A673 (cell line): ENCODE measurements around the gene CSGALNACT2. TPM values are rescaled to one million over a fixed set of nuclear protein-coding genes. Genes with fewer than 3 reads are reported as not detected.

Source experiments
- BruUV-seq: library from RNA; stranded (reverse); fragments of 400-500 nt; replicated peaks from 2 replicates; lab custom pipeline; 2021; lab: Mats Ljungman, UMichigan
- CTCF ChIA-PET: fragments of 300-600 bp; sonication (Branson Sonifier 250); formaldehyde crosslinking; loops from one replicate; lab custom pipeline; 2022; ENCODE audit warnings: antibody characterized with exemption; lab: Charles Lee
- POLR2A ChIA-PET: fragments of 300-600 bp; sonication (Branson Sonifier 250); formaldehyde crosslinking; loops from one replicate; lab custom pipeline; 2022; ENCODE audit warnings: antibody characterized with exemption; ENCODE audit not compliant: low non-redundant PET; lab: Charles Lee
- DNase-seq: peaks from one replicate; pipeline ENCODE4 v3.0.0-alpha.2; 2015; ENCODE audit warnings: low spot score
- H3K27ac ChIP-seq: fragments of 200-600 bp; sonication (generic); 2 replicates; pipeline ENCODE4 v1.5.1; 2016; ENCODE audit warnings: mixed run types, low read depth, mild to moderate bottlenecking, mixed read lengths, antibody characterized with exemption, low read length; ENCODE audit not compliant: poor library complexity, severe bottlenecking
- H3K27me3 ChIP-seq: fragments of 200-600 bp; sonication (generic); replicated peaks from 2 replicates; pipeline ENCODE4 v1.6.1; 2017; ENCODE audit warnings: mixed run types, low read depth, mild to moderate bottlenecking, mixed read lengths, antibody characterized with exemption, low read length; ENCODE audit not compliant: insufficient read depth, poor library complexity
- H3K36me3 ChIP-seq: fragments of 200-600 bp; sonication (generic); 2 replicates; pipeline ENCODE4 v1.6.1; 2016; ENCODE audit warnings: mixed run types, mild to moderate bottlenecking, mixed read lengths, antibody characterized with exemption, low read length; ENCODE audit not compliant: insufficient read depth, poor library complexity, severe bottlenecking
- H3K4me1 ChIP-seq: fragments of 200-600 bp; sonication (generic); 2 replicates; pipeline ENCODE4 v1.6.1; 2017; ENCODE audit warnings: mixed run types, mild to moderate bottlenecking, mixed read lengths, antibody characterized with exemption, low read length; ENCODE audit not compliant: insufficient read depth, poor library complexity, severe bottlenecking
- H3K4me3 ChIP-seq: fragments of 200-600 bp; sonication (generic); 2 replicates; pipeline ENCODE4 v1.5.1; 2016; ENCODE audit warnings: low read depth, mixed run types, mild to moderate bottlenecking, mixed read lengths, low read length; ENCODE audit not compliant: poor library complexity, severe bottlenecking
- H3K9me3 ChIP-seq: fragments of 200-600 bp; sonication (generic); 2 replicates; pipeline ENCODE4 v1.6.1; 2016; ENCODE audit warnings: mixed run types, low read depth, mild to moderate bottlenecking, mixed read lengths, antibody characterized with exemption, low read length; ENCODE audit not compliant: poor library complexity, severe bottlenecking
- CTCF ChIP-seq: fragments of 300-800, 200-600 bp; sonication (generic); conservative IDR thresholded peaks from 2 replicates; pipeline ENCODE4 v1.5.1; 2017; ENCODE audit warnings: low read depth, mild to moderate bottlenecking, antibody characterized with exemption, low read length, moderate library complexity, mixed read lengths
- EZH2 ChIP-seq: fragments of 200-600 bp; sonication (generic); IDR thresholded peaks from 2 replicates; pipeline ENCODE4 v1.6.1; 2017; ENCODE audit warnings: borderline replicate concordance, low read depth, mild to moderate bottlenecking, mixed read lengths, antibody characterized with exemption, low read length; ENCODE audit not compliant: poor library complexity, severe bottlenecking
- intact Hi-C: fragments of 100-400 bp; cut with micrococcal nuclease; formaldehyde crosslinking; loops from one replicate; pipeline ENCODE4 v1.10.0; 2022; ENCODE audit not compliant: unreplicated experiment
- total RNA-seq: library from RNA; stranded (reverse); gene quantifications from 2 replicates; pipeline ENCODE4 v1.2.3, GENCODE V29; 2021

The CSGALNACT2 gene
- total RNA-seq, 1 experiment from 2014 or later = 18.6 TPM

- no peak for DNase-seq
- Histone ChIP-seq H3K36me3 (no peaks in the 10 kb centered on the region), H3K4me1 (no peaks in the 10 kb centered on the region), H3K4me3 (no peak overlapping the region), H3K27me3 (no peaks in the 10 kb centered on the region), H3K27ac (no peak overlapping the region), H3K9me3 (no peaks in the 10 kb centered on the region)
- intact Hi-C loops = no loop called here
- ChIA-PET CTCF (no interaction called here), POLR2A (interaction anchor here (0.5 kb wide), 1 partner anchor 212 kb away, joined by 5 read pairs; no protein-coding TSS in a partner anchor)
- BruUV-seq = no TSS peak
- TF ChIP-seq CTCF (no peak), EZH2 (no peak)
These were observed 58.1 kb downstream of the CSGALNACT2 start for GRCh38 chr10:43196131-43196980.

- intact Hi-C loops = no loop called here
- DNase-seq = no peak
- Histone ChIP-seq H3K27me3 (no peaks in the 10 kb centered on the region), H3K27ac (no peak overlapping the region), H3K36me3 (no peaks in the 10 kb centered on the region), H3K4me3 (no peak overlapping the region), H3K4me1 (no peaks in the 10 kb centered on the region), H3K9me3 (no peaks in the 10 kb centered on the region)
- POLR2A ChIA-PET = no interaction called here
- BruUV-seq = no TSS peak
- TF ChIP-seq CTCF (no peak), EZH2 (no peak)
- CTCF ChIA-PET = no interaction called here
These were observed 59.0 kb downstream of the CSGALNACT2 start for GRCh38 chr10:43196981-43197833.

- Histone ChIP-seq H3K4me1 (no peaks in the 10 kb centered on the region), H3K27me3 (no peaks in the 10 kb centered on the region), H3K9me3 (no peaks in the 10 kb centered on the region), H3K4me3 (no peak overlapping the region), H3K27ac (no peak overlapping the region), H3K36me3 (no peaks in the 10 kb centered on the region)
- ChIA-PET POLR2A (no interaction called here), CTCF (no interaction called here)
- TF ChIP-seq CTCF (peak; percentile 62), EZH2 (no peak)
- BruUV-seq = no TSS peak
- peak; percentile 50 for DNase-seq
- intact Hi-C loops = no loop called here
These were observed 59.8 kb downstream of the CSGALNACT2 start for GRCh38 chr10:43197834-43198681.
